Smooth muscle cell of the brain vasculature (primary cell): Measurements from ENCODE around the gene TAF15.

ENCODE experiments used
- DNase-seq: peaks from one replicate; pipeline ENCODE4 v3.0.0-alpha.2; 2012; ENCODE audit warnings: low read depth, low spot score

TAF15 gene

GRCh38 chr17:35808962-35809854 lies at the start of gene TAF15:
Gene TAF15 (plus strand): TSS chr17:35809484. CDS start chr17:35809570, 86 bp downstream.
- peak; percentile 92 for DNase-seq

GRCh38 chr17:35760587-35760986 lies 48.7 kb upstream of the TAF15 start, which contains the start of gene C17orf50:
Gene C17orf50 (plus strand): TSS chr17:35760887. CDS start chr17:35760942, 55 bp downstream.
- DNase-seq = no peak

- DNase-seq = no peak
Observed at GRCh38 chr17:35761601-35762000, 47.7 kb upstream of the TAF15 start.

- DNase-seq = no peak
Observed at GRCh38 chr17:35763767-35764122, 45.5 kb upstream of the TAF15 start.

GRCh38 chr17:35764123-35764991 lies 44.9 kb upstream of the TAF15 start:
- peak; percentile 54 for DNase-seq

GRCh38 chr17:35765086-35765710 lies 44.1 kb upstream of the TAF15 start:
- DNase-seq = no peak

- DNase-seq = no peak
Observed at GRCh38 chr17:35765756-35766488, 43.4 kb upstream of the TAF15 start.

GRCh38 chr17:35766489-35766877 lies 42.8 kb upstream of the TAF15 start:
- no peak for DNase-seq

GRCh38 chr17:35766903-35767510 lies 42.3 kb upstream of the TAF15 start:
- DNase-seq = no peak

- no peak for DNase-seq
Observed at GRCh38 chr17:35768797-35769196, 40.5 kb upstream of the TAF15 start.

- DNase-seq = no peak
Observed at GRCh38 chr17:35769895-35770486, 39.3 kb upstream of the TAF15 start.

GRCh38 chr17:35773129-35773528 lies 36.2 kb upstream of the TAF15 start:
- DNase-seq = no peak

- no peak for DNase-seq
Observed at GRCh38 chr17:35773679-35774425, 35.4 kb upstream of the TAF15 start.

GRCh38 chr17:35774499-35774898 lies 34.8 kb upstream of the TAF15 start:
- DNase-seq = no peak

- no peak for DNase-seq
Observed at GRCh38 chr17:35775039-35775438, 34.2 kb upstream of the TAF15 start.

- DNase-seq = no peak
Observed at GRCh38 chr17:35775583-35775982, 33.7 kb upstream of the TAF15 start.

- no peak for DNase-seq
Observed at GRCh38 chr17:35778641-35779196, 30.6 kb upstream of the TAF15 start.

- no peak for DNase-seq
Observed at GRCh38 chr17:35780950-35781349, 28.3 kb upstream of the TAF15 start.

- DNase-seq = no peak
Observed at GRCh38 chr17:35784895-35785294, 24.4 kb upstream of the TAF15 start.
